NCI-H2107 treated with DMSO at 0.1 percent for 48 hours (cell line): ENCODE measurements around the gene UBQLN4.
"Not testable (repeated sequence)": the region's sequence is repeated elsewhere in the genome, so short reads cannot be mapped to it uniquely, and the experiment has no call there.

Experiments
- DNase-seq: peaks from one replicate; lab custom pipeline; 2025; ENCODE audit not compliant: unreplicated experiment; lab: John Stamatoyannopoulos, UW

Gene UBQLN4

GRCh38 chr1:156062189-156062588, 8.6 kb upstream of the UBQLN4 start:
- no peak for DNase-seq

- peak; percentile 95 for DNase-seq
These were observed 7.5 kb upstream of the UBQLN4 start, which contains the start of gene RAB25 for GRCh38 chr1:156060937-156061636. RAB25 (plus strand) TSS chr1:156061160; CDS start chr1:156061401, 241 bp downstream.

GRCh38 chr1:156056326-156056849, 2.8 kb upstream of the UBQLN4 start:
- no peak for DNase-seq

GRCh38 chr1:156055281-156056048, 1.9 kb upstream of the UBQLN4 start:
- no peak for DNase-seq

GRCh38 chr1:156054500-156055280, 1.1 kb upstream of the UBQLN4 start, which contains the start of gene LAMTOR2:
LAMTOR2 (plus strand) TSS chr1:156054782; CDS start chr1:156054890, 108 bp downstream.
- peak; percentile 98 for DNase-seq

GRCh38 chr1:156052862-156053767, 483 bp downstream of the UBQLN4 start:
- no peak for DNase-seq

- DNase-seq = no peak
These were observed 2.4 kb downstream of the UBQLN4 start for GRCh38 chr1:156051011-156051725.

- no peak for DNase-seq
These were observed 3.2 kb downstream of the UBQLN4 start for GRCh38 chr1:156050376-156050775.

GRCh38 chr1:156048663-156049258, 4.8 kb downstream of the UBQLN4 start:
- DNase-seq = no peak

GRCh38 chr1:156045076-156045475, 8.5 kb downstream of the UBQLN4 start:
- no peak for DNase-seq

GRCh38 chr1:156042828-156043227, 10.8 kb downstream of the UBQLN4 start:
- DNase-seq = no peak

- not testable (repeated sequence) for DNase-seq
These were observed 18.6 kb downstream of the UBQLN4 start for GRCh38 chr1:156034991-156035390.

- DNase-seq = no peak
These were observed 20.6 kb downstream of the UBQLN4 start for GRCh38 chr1:156033011-156033410.

GRCh38 chr1:156026588-156026987, 27.0 kb downstream of the UBQLN4 start:
- DNase-seq = no peak

GRCh38 chr1:156025876-156026275, 27.7 kb downstream of the UBQLN4 start:
- no peak for DNase-seq

GRCh38 chr1:156024801-156025200, 28.8 kb downstream of the UBQLN4 start:
- no peak for DNase-seq

- no peak for DNase-seq
These were observed 31.6 kb downstream of the UBQLN4 start for GRCh38 chr1:156021954-156022353.

GRCh38 chr1:156021093-156021428, 32.5 kb downstream of the UBQLN4 start:
- DNase-seq = no peak
